GM23338 (cell line): ENCODE measurements around the gene TRAK1. TPM values are rescaled to one million over a fixed set of nuclear protein-coding genes. Genes with fewer than 3 reads are reported as not detected.

ENCODE experiments used
- ATAC-seq: fragments of 200-7000 bp; cut with Tn5 transposase; 3 replicates; pipeline ENCODE4 v1.9.1; 2020
- DNase-seq: peaks from one replicate; pipeline ENCODE4 v3.0.0-alpha.2; 2015; ENCODE audit warnings: low spot score
- H2AFZ ChIP-seq: fragments of 200-600 bp; sonication (generic); 2 replicates; pipeline ENCODE4 v1.8.0; 2016; ENCODE audit warnings: antibody characterized with exemption, mild to moderate bottlenecking, moderate library complexity
- H3F3A ChIP-seq: fragments of 200-600 bp; sonication (generic); replicated peaks from 2 replicates; pipeline ENCODE4 v1.8.0; 2017; ENCODE audit warnings: antibody characterized with exemption, mixed run types, low read depth
- H3K27ac ChIP-seq: fragments of 200-600 bp; sonication (generic); 2 replicates; pipeline ENCODE4 v1.6.1; 2016; ENCODE audit warnings: low read depth
- H3K27me3 ChIP-seq: fragments of 200-600 bp; sonication (generic); 2 replicates; pipeline ENCODE4 v1.8.0; 2016; ENCODE audit warnings: mild to moderate bottlenecking, mixed run types, moderate library complexity; ENCODE audit not compliant: insufficient read depth
- H3K36me3 ChIP-seq: fragments of 200-600 bp; sonication (generic); 2 replicates; pipeline ENCODE4 v1.8.0; 2016; ENCODE audit warnings: mild to moderate bottlenecking; ENCODE audit not compliant: insufficient read depth
- H3K4me1 ChIP-seq: fragments of 200-600 bp; sonication (generic); 2 replicates; pipeline ENCODE4 v1.8.0; 2016; ENCODE audit warnings: mild to moderate bottlenecking, moderate library complexity; ENCODE audit not compliant: insufficient read depth
- H3K4me2 ChIP-seq: fragments of 200-600 bp; sonication (generic); 2 replicates; pipeline ENCODE4 v1.7.1; 2017; ENCODE audit warnings: mixed run types
- H3K4me3 ChIP-seq: fragments of 200-600 bp; sonication (generic); 2 replicates; pipeline ENCODE4 v1.6.1; 2016; ENCODE audit warnings: mixed run types
- H3K79me2 ChIP-seq: fragments of 200-600 bp; sonication (generic); replicated peaks from 2 replicates; pipeline ENCODE4 v1.8.0; 2017; ENCODE audit warnings: mild to moderate bottlenecking; ENCODE audit not compliant: insufficient read depth
- H3K9me2 ChIP-seq: fragments of 200-600 bp; sonication (generic); 2 replicates; pipeline ENCODE4 v1.8.0; 2017; ENCODE audit not compliant: insufficient read depth
- H4K20me1 ChIP-seq: fragments of 200-600 bp; sonication (generic); replicated peaks from 2 replicates; pipeline ENCODE4 v1.8.0; 2017; ENCODE audit warnings: mild to moderate bottlenecking; ENCODE audit not compliant: insufficient read depth
- H3K27ac Mint-ChIP-seq: 2 replicates; pipeline ENCODE4 v1.8.0; 2020; ENCODE audit warnings: inconsistent platforms, mild to moderate bottlenecking, moderate library complexity, mixed read lengths
- H3K27me3 Mint-ChIP-seq: 3 replicates; pipeline ENCODE4 v1.8.0; 2022; ENCODE audit warnings: low read depth, mild to moderate bottlenecking, moderate library complexity, mixed read lengths, inconsistent platforms; ENCODE audit not compliant: insufficient read depth, poor library complexity
- H3K36me3 Mint-ChIP-seq: 3 replicates; pipeline ENCODE4 v1.8.0; 2021; ENCODE audit warnings: low read depth, mild to moderate bottlenecking, inconsistent platforms, moderate library complexity, mixed read lengths
- H3K4me1 Mint-ChIP-seq: 3 replicates; pipeline ENCODE4 v1.8.0; 2020; ENCODE audit warnings: mild to moderate bottlenecking, inconsistent platforms, mixed read lengths
- H3K4me3 Mint-ChIP-seq: 3 replicates; pipeline ENCODE4 v1.8.0; 2021; ENCODE audit warnings: moderate library complexity, mild to moderate bottlenecking, inconsistent platforms, mixed read lengths
- H3K9me3 Mint-ChIP-seq: 3 replicates; pipeline ENCODE4 v1.8.0; 2020; ENCODE audit warnings: moderate library complexity, mild to moderate bottlenecking, inconsistent platforms, mixed read lengths
- CREB1 ChIP-seq: fragments of 250-450 bp; sonication (Bioruptor Pico); IDR thresholded peaks from 2 replicates; pipeline ENCODE4 v1.5.0; 2020; ENCODE audit warnings: low read depth, mild to moderate bottlenecking, moderate library complexity
- ETS1 ChIP-seq: IDR thresholded peaks from 2 replicates; pipeline ENCODE4 v1.6.1; 2016; ENCODE audit warnings: antibody characterized with exemption
- EZH2 ChIP-seq: fragments of 200-600 bp; sonication (generic); IDR thresholded peaks from one replicate; pipeline ENCODE4 v1.8.0; 2017; ENCODE audit warnings: antibody characterized with exemption, mild to moderate bottlenecking, low read depth; ENCODE audit not compliant: unreplicated experiment
- EZH2phosphoT487 ChIP-seq: fragments of 200-600 bp; sonication (generic); IDR thresholded peaks from one replicate; pipeline ENCODE4 v1.8.1; 2018; ENCODE audit warnings: antibody characterized with exemption; ENCODE audit not compliant: unreplicated experiment
- JUNB ChIP-seq: IDR thresholded peaks from one replicate; pipeline ENCODE4 v1.6.1; 2016; ENCODE audit warnings: antibody characterized with exemption; ENCODE audit not compliant: unreplicated experiment
- NANOG ChIP-seq: IDR thresholded peaks from 2 replicates; pipeline ENCODE4 v1.6.1; 2016; ENCODE audit warnings: antibody characterized with exemption, borderline replicate concordance
- POLR2AphosphoS5 ChIP-seq: IDR thresholded peaks from 2 replicates; pipeline ENCODE4 v1.6.1; 2016; ENCODE audit warnings: antibody characterized with exemption, low read depth
- ZNF114 ChIP-seq: fragments of 250-450 bp; sonication (Bioruptor Pico); IDR thresholded peaks from 2 replicates; pipeline ENCODE4 v1.5.0; 2020; ENCODE audit warnings: mild to moderate bottlenecking, moderate library complexity
- ZNF331 ChIP-seq: fragments of 250-450 bp; sonication (Bioruptor Pico); IDR thresholded peaks from 2 replicates; pipeline ENCODE4 v1.5.0; 2020; ENCODE audit warnings: low read depth, mild to moderate bottlenecking, moderate library complexity
- polyA plus RNA-seq: library from polyadenylated mRNA; unstranded; fragments of >200 nt; fragmentation: Nextera tagmentation; extraction: Ambion mirVana; gene quantifications from 2 replicates; pipeline ENCODE4 v1.2.1, GENCODE V29; 2016
- total RNA-seq: library from RNA; depleted of rRNA; stranded (reverse); fragments of >200 nt; shearing (Covaris generic); gene quantifications from 2 replicates; pipeline ENCODE4 v1.2.3, GENCODE V29; 2014
- TF ChIP-seq, protein P1 (sequence below), 2 experiments: fragments of 200-600 bp in 1 of 2; sonication (generic) in 1 of 2; conservative IDR thresholded peaks; 2 replicates each; pipeline versions ENCODE4 v1.5.1 to v1.6.1; 2016 to 2017; ENCODE audit warnings: antibody characterized with exemption in 2 of 2, low read depth in 2 of 2, mild to moderate bottlenecking in 2 of 2, moderate library complexity in 1 of 2

TRAK1 gene
- total and polyA plus RNA-seq, 2 experiments from 2014 or later = 13.4 to 47.4 TPM

DNA sequence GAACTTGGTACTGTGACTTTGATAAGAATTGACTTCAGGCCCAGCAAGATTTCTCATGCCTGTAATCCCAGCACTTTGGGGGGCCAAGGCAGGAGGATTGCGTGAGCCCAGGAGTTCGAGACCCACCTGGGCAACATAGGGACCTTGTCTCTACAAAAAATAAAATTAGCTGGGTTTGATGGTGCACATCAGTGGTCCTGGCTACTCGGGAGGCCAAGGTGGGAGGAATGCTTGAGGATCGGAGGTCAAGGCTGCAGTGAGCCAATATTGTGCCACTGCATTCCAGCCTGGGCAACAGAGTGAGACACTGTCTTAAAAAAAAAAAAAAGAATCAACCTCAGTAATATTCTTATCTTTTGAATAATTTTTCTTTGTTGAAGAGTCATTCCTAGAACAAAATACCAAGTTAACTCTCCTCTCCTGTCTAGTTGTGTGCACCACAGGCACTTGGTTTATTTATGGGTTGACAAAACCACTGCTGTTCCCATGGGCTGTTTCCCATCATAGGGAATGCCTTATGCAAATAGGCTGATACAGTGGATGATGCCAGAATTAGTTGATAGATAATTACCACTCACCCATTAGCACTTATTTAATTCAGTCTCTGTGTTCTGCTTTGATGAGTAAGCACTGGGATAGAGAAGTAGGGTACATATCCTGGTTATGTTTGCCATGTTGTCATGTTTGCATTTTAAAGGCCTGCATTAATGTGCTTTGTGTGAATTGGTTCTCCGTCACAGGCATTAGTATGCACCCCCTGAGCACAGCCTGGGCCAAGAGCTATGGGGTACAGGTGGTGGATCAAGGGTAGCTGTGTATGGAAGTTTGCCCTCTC, 32.9 kb downstream of the TRAK1 start (continued):
- TF ChIP-seq, protein P1, sequence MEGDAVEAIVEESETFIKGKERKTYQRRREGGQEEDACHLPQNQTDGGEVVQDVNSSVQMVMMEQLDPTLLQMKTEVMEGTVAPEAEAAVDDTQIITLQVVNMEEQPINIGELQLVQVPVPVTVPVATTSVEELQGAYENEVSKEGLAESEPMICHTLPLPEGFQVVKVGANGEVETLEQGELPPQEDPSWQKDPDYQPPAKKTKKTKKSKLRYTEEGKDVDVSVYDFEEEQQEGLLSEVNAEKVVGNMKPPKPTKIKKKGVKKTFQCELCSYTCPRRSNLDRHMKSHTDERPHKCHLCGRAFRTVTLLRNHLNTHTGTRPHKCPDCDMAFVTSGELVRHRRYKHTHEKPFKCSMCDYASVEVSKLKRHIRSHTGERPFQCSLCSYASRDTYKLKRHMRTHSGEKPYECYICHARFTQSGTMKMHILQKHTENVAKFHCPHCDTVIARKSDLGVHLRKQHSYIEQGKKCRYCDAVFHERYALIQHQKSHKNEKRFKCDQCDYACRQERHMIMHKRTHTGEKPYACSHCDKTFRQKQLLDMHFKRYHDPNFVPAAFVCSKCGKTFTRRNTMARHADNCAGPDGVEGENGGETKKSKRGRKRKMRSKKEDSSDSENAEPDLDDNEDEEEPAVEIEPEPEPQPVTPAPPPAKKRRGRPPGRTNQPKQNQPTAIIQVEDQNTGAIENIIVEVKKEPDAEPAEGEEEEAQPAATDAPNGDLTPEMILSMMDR (conservative IDR thresholded peaks at IDR 0.05; ENCODE audit: low read depth in 2 of 2) = no peak
- TF ChIP-seq CREB1 (no peak), ZNF331 (CRISPR knock-in tag) (no peak), POLR2AphosphoS5 (no peak), JUNB (no peak), NANOG (no peak)

GRCh38 chr3:42127226-42127625, 36.1 kb downstream of the TRAK1 start:
- ATAC-seq (no peak), DNase-seq (no peak)
- Histone ChIP-seq H3K27ac (no peak overlapping the region), H3F3A (no peaks in the 10 kb centered on the region), H3K4me2 (no peak overlapping the region), H3K79me2 (no peaks in the 10 kb centered on the region), H3K36me3 (no peaks in the 10 kb centered on the region), H3K9me2 (no peaks in the 10 kb centered on the region), H3K4me3 (no peak overlapping the region), H4K20me1 (no peaks in the 10 kb centered on the region), H2AFZ (no peak overlapping the region), H3K4me1 (0 out of 2 replicates have a peak, but pooled peaks cover 9% of the 10 kb centered on the region), H3K27me3 (no peaks in the 10 kb centered on the region)
- Mint-ChIP-seq H3K4me3 (no peak overlapping the region), H3K27ac (no peak overlapping the region), H3K9me3 (no peaks in the 10 kb centered on the region), H3K27me3 (peaks cover 3% of the 10 kb centered on the region), H3K36me3 (peaks cover 4% of the 10 kb centered on the region; the same call in 2 of the 3 replicates), H3K4me1 (peaks cover 22% of the 10 kb centered on the region)
- TF ChIP-seq EZH2phosphoT487 (no peak), ETS1 (no peak), CREB1 (no peak), POLR2AphosphoS5 (no peak), EZH2 (no peak), NANOG (no peak)

GRCh38 chr3:42128526-42128925, 37.4 kb downstream of the TRAK1 start:
- no peaks in the 10 kb centered on the region for H3K79me2 ChIP-seq
- H3K9me2 ChIP-seq = no peaks in the 10 kb centered on the region
- no peak overlapping the region for H3K4me2 ChIP-seq
- H3K27ac ChIP-seq = no peak overlapping the region
- no peak overlapping the region for H3K4me3 Mint-ChIP-seq
- no peaks in the 10 kb centered on the region for H3K36me3 ChIP-seq
- no peaks in the 10 kb centered on the region for H4K20me1 ChIP-seq
- no peaks in the 10 kb centered on the region for H3F3A ChIP-seq
- peaks cover 9% of the 10 kb centered on the region for H3K4me1 Mint-ChIP-seq
- no peak overlapping the region for H2AFZ ChIP-seq
- no peak for DNase-seq
- no peaks in the 10 kb centered on the region for H3K27me3 ChIP-seq
- H3K27me3 Mint-ChIP-seq = peaks cover 3% of the 10 kb centered on the region
- no peak overlapping the region for H3K4me3 ChIP-seq
- no peak overlapping the region for H3K27ac Mint-ChIP-seq
- no peaks in the 10 kb centered on the region for H3K4me1 ChIP-seq
- ATAC-seq = no peak
- no peaks in the 10 kb centered on the region for H3K9me3 Mint-ChIP-seq
- TF ChIP-seq POLR2AphosphoS5 (no peak), CREB1 (no peak), ZNF331 (CRISPR knock-in tag) (no peak), ZNF114 (CRISPR knock-in tag) (no peak)
- TF ChIP-seq, protein P1 (conservative IDR thresholded peaks at IDR 0.05; ENCODE audit: low read depth in 2 of 2) = no peak
- peaks cover 4% of the 10 kb centered on the region; the same call in 2 of the 3 replicates for H3K36me3 Mint-ChIP-seq
